Lower lobe of right lung (tissue), 2 donors: ENCODE results near the gene KDM5D. TPM values are rescaled to one million over a fixed set of nuclear protein-coding genes. Genes with fewer than 3 reads are reported as not detected.

Experiments
- ATAC-seq, 2 donors: fragments of 200-7000 bp; cut with Tn5 transposase; one replicate each; pipeline ENCODE4 v1.9.1; 2020 to 2022; ENCODE audit warnings: mild to moderate bottlenecking in 2 of 2, moderate library complexity in 2 of 2
- DNase-seq: peaks from one replicate; pipeline ENCODE4 v3.0.0-alpha.2; 2020
- H3K27ac ChIP-seq: fragments of 200-600 bp; one replicate; pipeline ENCODE4 v1.8.0; 2022
- H3K27me3 ChIP-seq: fragments of 200-600 bp; one replicate; pipeline ENCODE4 v1.8.0; 2022; ENCODE audit warnings: low read depth
- H3K36me3 ChIP-seq: fragments of 200-600 bp; one replicate; pipeline ENCODE4 v1.8.0; 2022; ENCODE audit warnings: mild to moderate bottlenecking
- H3K4me1 ChIP-seq: fragments of 200-600 bp; one replicate; pipeline ENCODE4 v1.8.0; 2022
- H3K4me3 ChIP-seq: fragments of 200-600 bp; one replicate; pipeline ENCODE4 v1.8.0; 2022; ENCODE audit warnings: mild to moderate bottlenecking
- H3K9me3 ChIP-seq: fragments of 200-600 bp; one replicate; pipeline ENCODE4 v1.8.0; 2022
- intact Hi-C: fragments of 100-400 bp; cut with DNase I; formaldehyde crosslinking; loops from one replicate; pipeline ENCODE4 v1.11.0; 2022
- total RNA-seq: library from RNA; stranded (reverse); fragmentation: NEBNext Ultra II Directional; extraction: Animal tissue kit (Norgen Biotek cat#: 25700); gene quantifications from one replicate; pipeline ENCODE4 v1.2.1, GENCODE V29; 2021
- TF ChIP-seq, protein P1 (sequence below): fragments of 200-600 bp; IDR thresholded peaks from one replicate; pipeline ENCODE4 v1.8.0; 2022; ENCODE audit warnings: antibody characterized with exemption, mild to moderate bottlenecking
- donor health status: DM: no; HTN: yes; CAD: no; lungs with severe emphysema.

Gene KDM5D
- total RNA-seq, 1 donor from 2014 or later, result 69.2 TPM

DNA sequence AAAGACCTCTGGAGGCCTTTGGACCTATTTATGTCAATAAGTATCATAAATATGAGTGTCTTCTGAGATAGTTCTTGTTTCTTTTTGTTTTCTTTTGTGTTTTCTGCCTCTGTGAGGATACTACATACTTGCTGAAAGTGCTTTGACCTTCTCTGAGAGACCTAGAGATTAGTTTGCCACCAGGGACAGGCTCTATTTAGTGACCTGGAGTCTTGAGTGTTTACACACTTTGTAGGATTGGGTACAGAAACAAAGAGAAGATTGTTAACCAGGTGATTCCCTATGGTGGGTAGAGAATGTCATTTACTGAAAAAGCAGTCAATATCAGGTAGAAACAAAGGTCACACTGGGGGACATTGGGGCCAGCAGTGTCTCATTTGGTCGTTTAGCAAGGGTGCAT lies 63.7 kb downstream of the KDM5D start:
- DNase-seq (no peak), ATAC-seq (no peak)
- no peak overlapping the region for H3K4me3 ChIP-seq
- H3K27me3 ChIP-seq, result no peaks in the 10 kb centered on the region
- intact Hi-C loops, result no loop called here
- no peaks in the 10 kb centered on the region for H3K36me3 ChIP-seq
- no peaks in the 10 kb centered on the region for H3K4me1 ChIP-seq
- TF ChIP-seq, protein P1, sequence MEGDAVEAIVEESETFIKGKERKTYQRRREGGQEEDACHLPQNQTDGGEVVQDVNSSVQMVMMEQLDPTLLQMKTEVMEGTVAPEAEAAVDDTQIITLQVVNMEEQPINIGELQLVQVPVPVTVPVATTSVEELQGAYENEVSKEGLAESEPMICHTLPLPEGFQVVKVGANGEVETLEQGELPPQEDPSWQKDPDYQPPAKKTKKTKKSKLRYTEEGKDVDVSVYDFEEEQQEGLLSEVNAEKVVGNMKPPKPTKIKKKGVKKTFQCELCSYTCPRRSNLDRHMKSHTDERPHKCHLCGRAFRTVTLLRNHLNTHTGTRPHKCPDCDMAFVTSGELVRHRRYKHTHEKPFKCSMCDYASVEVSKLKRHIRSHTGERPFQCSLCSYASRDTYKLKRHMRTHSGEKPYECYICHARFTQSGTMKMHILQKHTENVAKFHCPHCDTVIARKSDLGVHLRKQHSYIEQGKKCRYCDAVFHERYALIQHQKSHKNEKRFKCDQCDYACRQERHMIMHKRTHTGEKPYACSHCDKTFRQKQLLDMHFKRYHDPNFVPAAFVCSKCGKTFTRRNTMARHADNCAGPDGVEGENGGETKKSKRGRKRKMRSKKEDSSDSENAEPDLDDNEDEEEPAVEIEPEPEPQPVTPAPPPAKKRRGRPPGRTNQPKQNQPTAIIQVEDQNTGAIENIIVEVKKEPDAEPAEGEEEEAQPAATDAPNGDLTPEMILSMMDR, result no peak
- no peak overlapping the region for H3K27ac ChIP-seq
- H3K9me3 ChIP-seq, result peaks cover 7% of the 10 kb centered on the region
